Parathyroid adenoma (tissue), 2 donors: ENCODE results near the gene BCL6B.

Experiments
- H2AFZ ChIP-seq: fragments of 300-600 bp; sonication (generic); one replicate; pipeline ENCODE4 v1.7.0; 2017; ENCODE audit warnings: antibody characterized with exemption, mild to moderate bottlenecking
- H3K27ac ChIP-seq: fragments of 300-600 bp; sonication (generic); one replicate; pipeline ENCODE4 v1.7.0; 2017
- H3K27me3 ChIP-seq: fragments of 300-600 bp; sonication (generic); one replicate; pipeline ENCODE4 v1.7.0; 2017; ENCODE audit warnings: low read length; ENCODE audit not compliant: control insufficient read depth, insufficient read depth
- H3K36me3 ChIP-seq: fragments of 300-600 bp; sonication (generic); one replicate; pipeline ENCODE4 v1.7.0; 2017; ENCODE audit warnings: low read length; ENCODE audit not compliant: control insufficient read depth, insufficient read depth
- H3K4me1 ChIP-seq: fragments of 300-600 bp; sonication (generic); one replicate; pipeline ENCODE4 v1.7.0; 2017; ENCODE audit warnings: control low read depth
- H3K4me2 ChIP-seq: fragments of 300-600 bp; sonication (generic); one replicate; pipeline ENCODE4 v1.7.0; 2017; ENCODE audit warnings: low read length
- H3K4me3 ChIP-seq: fragments of 300-600 bp; sonication (generic); one replicate; pipeline ENCODE4 v1.7.0; 2017; ENCODE audit warnings: low read depth, low read length
- H3K79me2 ChIP-seq: fragments of 300-600 bp; sonication (generic); one replicate; pipeline ENCODE4 v1.7.0; 2017; ENCODE audit warnings: control low read depth
- H3K9ac ChIP-seq: fragments of 300-600 bp; sonication (generic); one replicate; pipeline ENCODE4 v1.7.0; 2017; ENCODE audit warnings: mild to moderate bottlenecking
- H3K9me3 ChIP-seq: fragments of 300-600 bp; sonication (generic); one replicate; pipeline ENCODE4 v1.7.0; 2017; ENCODE audit warnings: low read length; ENCODE audit not compliant: control insufficient read depth
- TF ChIP-seq, protein P1 (sequence below): fragments of 300-600 bp; sonication (generic); IDR thresholded peaks from one replicate; pipeline ENCODE4 v1.7.0; 2017; ENCODE audit warnings: antibody characterized with exemption, mild to moderate bottlenecking
- donor health status: primary hyperparathyroidism.

Gene BCL6B

DNA sequence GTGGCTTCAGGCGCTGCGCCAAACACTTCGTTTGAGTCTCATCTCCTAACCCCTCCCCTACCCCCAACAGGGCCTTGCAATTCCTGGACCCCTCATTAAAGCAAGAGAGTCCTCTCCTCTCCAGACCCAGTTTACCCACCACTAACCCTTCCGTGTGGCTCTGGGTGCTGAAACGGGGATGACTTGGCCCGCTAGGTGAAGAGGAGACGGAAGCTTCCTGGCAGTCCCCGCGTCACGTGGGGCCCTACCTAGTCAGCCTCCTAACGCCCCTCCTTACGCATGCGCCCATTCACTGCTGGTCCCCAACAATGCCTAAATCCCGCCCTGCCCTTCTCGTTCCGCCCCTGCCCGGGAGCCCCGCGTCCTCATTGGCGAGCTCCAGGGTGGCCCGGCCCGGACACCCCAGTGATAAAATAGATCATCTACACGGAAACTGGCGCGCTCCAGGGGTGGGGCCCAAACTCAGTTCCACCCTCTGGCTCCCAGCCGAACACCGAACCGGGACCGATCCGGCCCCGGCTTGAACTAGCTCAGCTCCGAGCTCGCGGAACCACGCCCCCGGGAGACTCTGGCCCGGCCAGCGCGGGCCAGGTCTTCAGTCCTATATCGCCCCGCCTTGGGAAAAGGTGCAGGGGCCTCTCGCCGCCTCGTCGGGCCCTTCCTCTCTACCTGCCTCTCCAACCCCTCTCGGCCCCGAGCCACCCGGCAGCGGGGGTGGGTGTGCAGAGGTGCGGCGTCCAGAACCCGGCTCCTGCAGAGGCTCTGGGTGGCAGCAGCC is 12.9 kb downstream of the BCL6B start, which contains the start of gene SLC16A13:
Gene SLC16A13, plus strand, starts transcription at position 425 of the 778 bp plus-strand sequence. CDS start 368 bp downstream, outside the sequence.
- H3K4me1 ChIP-seq = peaks cover 12% of the 10 kb centered on the region
- no peaks in the 10 kb centered on the region for H3K36me3 ChIP-seq
- no peaks in the 10 kb centered on the region for H3K9me3 ChIP-seq
- peak within 1 kb of the TSS; percentile 58 for H3K9ac ChIP-seq
- H2AFZ ChIP-seq = peak within 1 kb of the TSS; percentile 84
- H3K27me3 ChIP-seq = no peaks in the 10 kb centered on the region
- peak within 1 kb of the TSS; percentile 86 for H3K4me3 ChIP-seq
- TF ChIP-seq, protein P1, sequence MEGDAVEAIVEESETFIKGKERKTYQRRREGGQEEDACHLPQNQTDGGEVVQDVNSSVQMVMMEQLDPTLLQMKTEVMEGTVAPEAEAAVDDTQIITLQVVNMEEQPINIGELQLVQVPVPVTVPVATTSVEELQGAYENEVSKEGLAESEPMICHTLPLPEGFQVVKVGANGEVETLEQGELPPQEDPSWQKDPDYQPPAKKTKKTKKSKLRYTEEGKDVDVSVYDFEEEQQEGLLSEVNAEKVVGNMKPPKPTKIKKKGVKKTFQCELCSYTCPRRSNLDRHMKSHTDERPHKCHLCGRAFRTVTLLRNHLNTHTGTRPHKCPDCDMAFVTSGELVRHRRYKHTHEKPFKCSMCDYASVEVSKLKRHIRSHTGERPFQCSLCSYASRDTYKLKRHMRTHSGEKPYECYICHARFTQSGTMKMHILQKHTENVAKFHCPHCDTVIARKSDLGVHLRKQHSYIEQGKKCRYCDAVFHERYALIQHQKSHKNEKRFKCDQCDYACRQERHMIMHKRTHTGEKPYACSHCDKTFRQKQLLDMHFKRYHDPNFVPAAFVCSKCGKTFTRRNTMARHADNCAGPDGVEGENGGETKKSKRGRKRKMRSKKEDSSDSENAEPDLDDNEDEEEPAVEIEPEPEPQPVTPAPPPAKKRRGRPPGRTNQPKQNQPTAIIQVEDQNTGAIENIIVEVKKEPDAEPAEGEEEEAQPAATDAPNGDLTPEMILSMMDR = peak; percentile 5
- no peaks in the 10 kb centered on the region for H3K79me2 ChIP-seq
- peak within 1 kb of the TSS; percentile 98 for H3K4me2 ChIP-seq
- peak within 1 kb of the TSS; percentile 88 for H3K27ac ChIP-seq

DNA sequence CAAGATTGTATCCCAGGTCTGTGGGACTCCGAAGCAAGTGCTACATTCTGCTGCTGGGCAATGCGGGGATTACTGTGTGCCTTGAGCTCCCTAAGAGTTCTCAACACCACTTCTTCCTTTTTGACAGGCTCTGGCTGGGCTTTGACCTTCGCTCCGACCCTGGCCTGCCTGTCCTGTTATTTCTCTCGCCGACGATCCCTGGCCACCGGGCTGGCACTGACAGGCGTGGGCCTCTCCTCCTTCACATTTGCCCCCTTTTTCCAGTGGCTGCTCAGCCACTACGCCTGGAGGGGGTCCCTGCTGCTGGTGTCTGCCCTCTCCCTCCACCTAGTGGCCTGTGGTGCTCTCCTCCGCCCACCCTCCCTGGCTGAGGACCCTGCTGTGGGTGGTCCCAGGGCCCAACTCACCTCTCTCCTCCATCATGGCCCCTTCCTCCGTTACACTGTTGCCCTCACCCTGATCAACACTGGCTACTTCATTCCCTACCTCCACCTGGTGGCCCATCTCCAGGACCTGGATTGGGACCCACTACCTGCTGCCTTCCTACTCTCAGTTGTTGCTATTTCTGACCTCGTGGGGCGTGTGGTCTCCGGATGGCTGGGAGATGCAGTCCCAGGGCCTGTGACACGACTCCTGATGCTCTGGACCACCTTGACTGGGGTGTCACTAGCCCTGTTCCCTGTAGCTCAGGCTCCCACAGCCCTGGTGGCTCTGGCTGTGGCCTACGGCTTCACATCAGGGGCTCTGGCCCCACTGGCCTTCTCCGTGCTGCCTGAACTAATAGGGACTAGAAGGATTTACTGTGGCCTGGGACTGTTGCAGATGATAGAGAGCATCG is 15.4 kb downstream of the BCL6B start:
- H3K27ac ChIP-seq = no peak overlapping the region
- H3K27me3 ChIP-seq = no peaks in the 10 kb centered on the region
- TF ChIP-seq, protein P1 = no peak
- no peaks in the 10 kb centered on the region for H3K36me3 ChIP-seq
- no peaks in the 10 kb centered on the region for H3K9me3 ChIP-seq
- H3K4me2 ChIP-seq = peak overlapping the region; percentile 38
- peaks cover 23% of the 10 kb centered on the region for H3K4me1 ChIP-seq
- no peaks in the 10 kb centered on the region for H3K79me2 ChIP-seq
- no peak overlapping the region for H2AFZ ChIP-seq
- H3K9ac ChIP-seq = no peak overlapping the region
- peak overlapping the region; percentile 3 for H3K4me3 ChIP-seq

DNA sequence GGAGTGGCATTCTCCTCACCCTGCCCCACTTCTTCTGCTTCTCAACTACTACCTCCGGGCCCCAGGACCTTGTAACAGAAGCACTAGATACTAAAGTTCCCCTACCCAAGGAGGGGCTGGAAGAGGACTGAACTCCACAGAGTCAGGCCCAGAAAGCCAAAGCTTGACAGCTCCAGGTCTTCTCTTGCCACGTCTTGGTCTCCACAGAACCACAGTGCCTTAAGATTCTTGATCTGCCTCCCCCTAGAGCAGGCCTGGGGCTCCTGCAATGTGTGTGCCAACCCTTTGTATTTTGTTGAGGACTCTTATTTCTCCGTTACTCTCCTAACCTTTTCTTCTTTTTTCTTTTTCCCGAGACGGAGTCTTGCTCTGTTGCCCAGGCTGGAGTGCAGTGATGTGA is 17.0 kb downstream of the BCL6B start:
- Histone ChIP-seq H3K9me3 (no peaks in the 10 kb centered on the region), H3K4me3 (no peak overlapping the region), H3K4me2 (no peak overlapping the region), H3K36me3 (no peaks in the 10 kb centered on the region), H3K4me1 (peaks cover 25% of the 10 kb centered on the region), H3K9ac (no peak overlapping the region), H2AFZ (no peak overlapping the region), H3K79me2 (no peaks in the 10 kb centered on the region), H3K27ac (peak overlapping the region; percentile 51), H3K27me3 (no peaks in the 10 kb centered on the region)
- TF ChIP-seq, protein P1 = no peak

DNA sequence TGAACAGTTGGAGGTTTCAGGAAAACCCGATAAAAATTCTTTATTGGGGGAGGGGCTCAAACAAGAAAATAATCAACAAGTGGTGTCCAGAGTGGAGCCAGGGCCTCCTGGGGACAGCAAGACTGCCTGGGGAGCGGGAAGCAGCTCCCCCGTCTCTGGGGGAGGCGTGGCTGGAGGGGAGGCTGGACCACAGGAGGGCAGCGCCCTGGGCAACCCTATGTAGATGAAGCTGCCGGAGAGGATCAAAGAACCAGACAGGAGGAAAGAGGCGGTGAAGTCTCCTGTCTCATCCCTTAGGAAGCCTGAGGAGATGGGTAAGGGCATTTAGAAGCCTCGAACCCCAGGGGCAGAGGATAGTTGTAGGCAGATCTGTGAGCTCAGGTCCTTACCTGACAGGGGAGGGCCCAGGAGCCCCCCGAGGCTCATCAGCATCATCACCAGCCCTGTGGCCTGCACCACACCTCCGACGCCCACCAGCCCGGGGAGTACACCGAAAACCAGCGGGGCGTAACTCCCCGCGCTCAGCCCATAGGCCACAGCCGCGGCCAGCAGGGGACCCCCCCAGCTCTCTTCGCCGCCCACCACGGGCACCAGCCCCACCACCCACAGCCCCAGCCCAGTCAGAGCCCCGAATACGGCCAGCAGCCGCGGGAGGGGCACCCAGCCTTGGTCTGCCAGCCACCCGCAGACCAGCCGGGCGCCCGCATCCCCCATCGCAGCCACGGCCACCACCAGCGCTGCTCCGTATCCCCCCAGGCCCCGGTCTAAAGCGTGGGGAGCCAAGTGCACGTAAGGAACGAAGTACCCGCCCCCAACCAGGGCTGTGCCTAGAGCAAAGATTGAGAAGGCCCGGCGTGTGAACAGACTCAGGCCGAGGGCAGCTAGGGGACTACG is 19.0 kb downstream of the BCL6B start:
- no peaks in the 10 kb centered on the region for H3K36me3 ChIP-seq
- peak overlapping the region; percentile 66 for H3K4me3 ChIP-seq
- peak overlapping the region; percentile 77 for H3K9ac ChIP-seq
- peaks cover 29% of the 10 kb centered on the region for H3K4me1 ChIP-seq
- no peaks in the 10 kb centered on the region for H3K79me2 ChIP-seq
- peak overlapping the region; percentile 92 for H2AFZ ChIP-seq
- no peaks in the 10 kb centered on the region for H3K9me3 ChIP-seq
- peak overlapping the region; percentile 96 for H3K27ac ChIP-seq
- TF ChIP-seq, protein P1 = no peak
- no peaks in the 10 kb centered on the region for H3K27me3 ChIP-seq
- peak overlapping the region; percentile 85 for H3K4me2 ChIP-seq
